SK-N-SH (cell line): ENCODE measurements around the gene MS4A4A. TPM values are rescaled to one million over a fixed set of nuclear protein-coding genes. Genes with fewer than 3 reads are reported as not detected.

Experiments used
- CTCF ChIA-PET: fragments of 300-600, 350-600 bp; formaldehyde crosslinking; extraction: SDS; loops from one replicate; lab custom pipeline; 2021; lab: Yijun Ruan, JAX
- POLR2A ChIA-PET: fragments of 350-600 bp; sonication (Branson Sonifier 250); formaldehyde crosslinking; extraction: SDS; loops from one replicate; lab custom pipeline; 2020; ENCODE audit warnings: antibody characterized with exemption, inconsistent platforms; lab: Yijun Ruan, JAX
- DNase-seq: peaks from one replicate; pipeline ENCODE4 v3.0.0; 2012
- H2AFZ ChIP-seq: fragments of 200-600 bp; sonication (generic); 2 replicates; pipeline ENCODE4 v1.8.1; 2016; ENCODE audit warnings: antibody characterized with exemption, mild to moderate bottlenecking, low read depth
- H3F3A ChIP-seq: fragments of 200-600 bp; sonication (generic); replicated peaks from 2 replicates; pipeline ENCODE3; 2016; ENCODE audit warnings: antibody characterized with exemption, mild to moderate bottlenecking; ENCODE audit not compliant: insufficient read depth
- H3K27ac ChIP-seq, 2 experiments: fragments of 200-500 bp in 1 of 2; fragments of 200-600 bp in 1 of 2; sonication (Bioruptor generic) in 1 of 2; sonication (generic), shearing (Covaris generic) in 1 of 2; 2 replicates each; pipeline versions ENCODE4 v1.5.1 to v1.6.1; 2014 to 2016; ENCODE audit warnings: low read depth in 2 of 2, inconsistent platforms in 1 of 2, low read length in 1 of 2, mild to moderate bottlenecking in 1 of 2, mixed read lengths in 1 of 2
- H3K27me3 ChIP-seq: fragments of 200-600 bp; sonication (generic), shearing (Covaris generic); 2 replicates; pipeline ENCODE4 v1.6.1; 2016; ENCODE audit warnings: mixed run types; ENCODE audit not compliant: insufficient read depth
- H3K36me3 ChIP-seq, 2 experiments: fragments of 200-500 bp in 1 of 2; fragments of 200-600 bp in 1 of 2; sonication (Bioruptor generic) in 1 of 2; sonication (generic) in 1 of 2; replicated peaks in 1 of 2; 2 replicates each; pipeline versions ENCODE3 to v1.5.1; 2014 to 2016; ENCODE audit warnings: low read length in 1 of 2, mild to moderate bottlenecking in 1 of 2; ENCODE audit not compliant: insufficient read depth in 2 of 2, control insufficient read depth in 1 of 2
- H3K4me1 ChIP-seq, 2 experiments: fragments of 200-500 bp in 1 of 2; fragments of 200-600 bp in 1 of 2; sonication (Bioruptor generic) in 1 of 2; sonication (generic), shearing (Covaris generic) in 1 of 2; 2 replicates each; pipeline versions ENCODE4 v1.5.1 to v1.6.1; 2014 to 2016; ENCODE audit warnings: low read depth in 1 of 2, low read length in 1 of 2, mixed run types in 1 of 2; ENCODE audit not compliant: insufficient read depth in 2 of 2, control insufficient read depth in 1 of 2
- H3K4me2 ChIP-seq: fragments of 200-600 bp; sonication (generic), shearing (Covaris generic); 2 replicates; pipeline ENCODE4 v1.6.1; 2017; ENCODE audit warnings: mixed run types
- H3K4me3 ChIP-seq, 2 experiments: fragments of 200-500 bp in 1 of 2; fragments of 200-600 bp in 1 of 2; sonication (Bioruptor generic) in 1 of 2; sonication (generic), shearing (Covaris generic) in 1 of 2; 2 replicates each; pipeline versions ENCODE4 v1.5.1 to v1.8.1; 2014 to 2016; ENCODE audit warnings: low read depth in 2 of 2, inconsistent platforms in 1 of 2, low read length in 1 of 2, mild to moderate bottlenecking in 1 of 2, mixed read lengths in 1 of 2, moderate library complexity in 1 of 2
- H3K79me2 ChIP-seq: fragments of 200-600 bp; sonication (generic); 2 replicates; pipeline ENCODE4 v1.8.1; 2017; ENCODE audit warnings: mild to moderate bottlenecking; ENCODE audit not compliant: insufficient read depth
- H3K9ac ChIP-seq: fragments of 200-600 bp; sonication (generic); 2 replicates; pipeline ENCODE4 v1.6.1; 2017; ENCODE audit warnings: mixed run types
- H3K9me2 ChIP-seq: fragments of 200-600 bp; sonication (generic); 2 replicates; pipeline ENCODE4 v1.6.1; 2017; ENCODE audit warnings: mixed run types
- H3K9me3 ChIP-seq: fragments of 200-600 bp; sonication (generic); 2 replicates; pipeline ENCODE4 v1.6.1; 2017; ENCODE audit warnings: mixed run types, mild to moderate bottlenecking, moderate library complexity
- H4K20me1 ChIP-seq: fragments of 200-600 bp; sonication (generic); 2 replicates; pipeline ENCODE4 v1.6.1; 2017; ENCODE audit warnings: mild to moderate bottlenecking, mixed run types; ENCODE audit not compliant: insufficient read depth
- CHD2 ChIP-seq: fragments of 150-350 bp; IDR thresholded peaks from 2 replicates; pipeline ENCODE4 v1.6.1; 2018; ENCODE audit warnings: low read length; ENCODE audit not compliant: partially characterized antibody
- EZH2phosphoT487 ChIP-seq: fragments of 200-600 bp; sonication (generic); IDR thresholded peaks from 2 replicates; pipeline ENCODE4 v1.6.1; 2017; ENCODE audit warnings: low read depth, mixed run types, mild to moderate bottlenecking, antibody characterized with exemption, moderate library complexity, borderline replicate concordance
- FOSL2 ChIP-seq: IDR thresholded peaks from 2 replicates; pipeline ENCODE4 v1.4.0; 2012; ENCODE audit warnings: low read depth, mild to moderate bottlenecking, moderate library complexity, borderline replicate concordance
- GABPA ChIP-seq: IDR thresholded peaks from 2 replicates; pipeline ENCODE4 v1.4.0; 2012; ENCODE audit warnings: low read depth, mild to moderate bottlenecking
- GATA2 ChIP-seq: sonication (generic); formaldehyde crosslinking; IDR thresholded peaks from 2 replicates; pipeline ENCODE4 v1.5.0; 2020; ENCODE audit warnings: mild to moderate bottlenecking, missing genetic modification reagents
- IRF3 ChIP-seq: fragments of 150-350 bp; IDR thresholded peaks from 2 replicates; pipeline ENCODE4 v1.6.1; 2016; ENCODE audit warnings: mild to moderate bottlenecking, low read depth, low read length
- JUND ChIP-seq: IDR thresholded peaks from 2 replicates; pipeline ENCODE4 v1.4.0; 2012
- NRF1 ChIP-seq: IDR thresholded peaks from 2 replicates; pipeline ENCODE4 v1.6.1; 2012; ENCODE audit warnings: low read depth, mild to moderate bottlenecking, low read length
- POLR2AphosphoS5 ChIP-seq: IDR thresholded peaks from 2 replicates; pipeline ENCODE4 v1.6.1; 2012; ENCODE audit warnings: low read depth, low read length
- RAD21 ChIP-seq: IDR thresholded peaks from 2 replicates; pipeline ENCODE4 v1.6.1; 2012; ENCODE audit warnings: mild to moderate bottlenecking, low read length
- RCOR1 ChIP-seq: fragments of 150-350 bp; IDR thresholded peaks from 2 replicates; pipeline ENCODE4 v1.6.1; 2017; ENCODE audit warnings: antibody characterized with exemption, low read length
- RXRA ChIP-seq: IDR thresholded peaks from 2 replicates; pipeline ENCODE4 v1.4.0; 2012; ENCODE audit warnings: low read depth, mild to moderate bottlenecking, borderline replicate concordance
- SMC3 ChIP-seq: IDR thresholded peaks from 2 replicates; pipeline ENCODE4 v1.6.1; 2012; ENCODE audit warnings: low read depth, low read length, improper control_type of control experiment
- TCF12 ChIP-seq: IDR thresholded peaks from 2 replicates; pipeline ENCODE4 v1.4.0; 2012
- TEAD4 ChIP-seq: IDR thresholded peaks from 2 replicates; pipeline ENCODE4 v1.4.0; 2012; ENCODE audit warnings: mild to moderate bottlenecking, borderline replicate concordance; ENCODE audit not compliant: insufficient read depth
- USF1 ChIP-seq: IDR thresholded peaks from 2 replicates; pipeline ENCODE4 v1.4.0; 2012; ENCODE audit warnings: low read depth, borderline replicate concordance
- YY1 ChIP-seq: IDR thresholded peaks from 2 replicates; pipeline ENCODE4 v1.4.0; 2012; ENCODE audit warnings: low read depth, mild to moderate bottlenecking
- WGBS: methylation state at CpG from one replicate; pipeline ENCODE4 v1.1.6; 2017; ENCODE audit warnings: low lambda C conversion rate; 5-methylcytosine and 5-hydroxymethylcytosine counted together
- polyA plus RNA-seq, 3 experiments: library from polyadenylated mRNA; depleted of rRNA; stranded (reverse); fragments of >200 nt; gene quantifications; 2 replicates each; pipeline ENCODE4 v1.2.3, GENCODE V29; 2012
- TF ChIP-seq, protein P1 (sequence below): fragments of 150-350 bp; IDR thresholded peaks from 2 replicates; pipeline ENCODE4 v1.6.1; 2017; ENCODE audit warnings: antibody characterized with exemption, low read length, low read depth, borderline replicate concordance
- TF ChIP-seq, protein P2 (sequence below): IDR thresholded peaks from 2 replicates; pipeline ENCODE4 v1.6.1; 2012; ENCODE audit warnings: mild to moderate bottlenecking, low read depth, low read length, moderate library complexity

Gene MS4A4A
- polyA plus RNA-seq, 1 of the 3 experiments (the other 2 are of a cell fraction) = not detected

GRCh38 chr11:60349990-60350389 is 69.5 kb downstream of the MS4A4A start:
- Histone ChIP-seq H2AFZ (no peak overlapping the region), H3K36me3 (no peaks in the 10 kb centered on the region), H3K4me2 (no peak overlapping the region), H3K79me2 (no peaks in the 10 kb centered on the region), H3K9me3 (no peaks in the 10 kb centered on the region), H3F3A (no peaks in the 10 kb centered on the region), H3K9me2 (no peaks in the 10 kb centered on the region), H3K4me3 (no peak overlapping the region), H3K27me3 (no peaks in the 10 kb centered on the region; the same call in 1 of the 2 replicates), H3K9ac (no peak overlapping the region), H3K27ac (no peak overlapping the region), H3K4me1 (no peaks in the 10 kb centered on the region), H4K20me1 (no peaks in the 10 kb centered on the region)
- 0% methylated on average over 1 of the region's 1 CpG for WGBS
- TF ChIP-seq TEAD4 (no peak), IRF3 (no peak), EZH2phosphoT487 (no peak), RCOR1 (no peak), YY1 (no peak), GATA2 (CRISPR knock-in tag) (no peak), POLR2AphosphoS5 (no peak), NRF1 (no peak), USF1 (no peak), RAD21 (no peak), SMC3 (no peak), CHD2 (no peak), RXRA (no peak)
- TF ChIP-seq, protein P1, sequence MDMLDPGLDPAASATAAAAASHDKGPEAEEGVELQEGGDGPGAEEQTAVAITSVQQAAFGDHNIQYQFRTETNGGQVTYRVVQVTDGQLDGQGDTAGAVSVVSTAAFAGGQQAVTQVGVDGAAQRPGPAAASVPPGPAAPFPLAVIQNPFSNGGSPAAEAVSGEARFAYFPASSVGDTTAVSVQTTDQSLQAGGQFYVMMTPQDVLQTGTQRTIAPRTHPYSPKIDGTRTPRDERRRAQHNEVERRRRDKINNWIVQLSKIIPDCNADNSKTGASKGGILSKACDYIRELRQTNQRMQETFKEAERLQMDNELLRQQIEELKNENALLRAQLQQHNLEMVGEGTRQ = no peak
- CTCF ChIA-PET = interaction anchor here (2.6 kb wide), 1 partner anchor 16 kb away, joined by 14 read pairs; no protein-coding TSS in a partner anchor
- POLR2A ChIA-PET = no interaction called here
- no peak for DNase-seq

DNA sequence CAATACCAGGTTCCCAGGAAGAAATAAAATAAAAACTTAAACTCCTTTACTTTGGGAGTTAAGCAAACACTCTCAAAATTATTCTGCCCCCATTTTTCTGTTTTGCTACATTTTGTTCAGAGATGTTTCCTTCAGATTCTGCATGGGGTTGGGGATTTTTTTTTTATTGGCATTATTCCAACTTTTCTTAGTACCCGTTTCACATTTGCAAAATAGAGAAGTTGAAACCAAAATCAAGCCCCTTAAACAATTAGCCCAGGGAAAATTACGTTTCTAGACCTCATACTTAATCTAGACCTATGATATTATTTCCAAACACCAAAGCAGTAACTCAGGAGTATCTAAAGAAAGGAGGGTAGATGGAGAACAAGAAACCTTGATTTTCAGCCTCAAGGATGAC is 77.3 kb downstream of the MS4A4A start:
- ChIA-PET POLR2A (no interaction called here), CTCF (no interaction called here)
- H3K9me2 ChIP-seq = no peaks in the 10 kb centered on the region
- H3K27me3 ChIP-seq = no peaks in the 10 kb centered on the region
- H3K79me2 ChIP-seq = no peaks in the 10 kb centered on the region
- no peaks in the 10 kb centered on the region for H3K9me3 ChIP-seq
- H3K4me3 ChIP-seq = no peak overlapping the region
- 1% methylated on average over 2 of the region's 2 CpGs for WGBS
- no peaks in the 10 kb centered on the region for H3K4me1 ChIP-seq
- no peak overlapping the region for H3K4me2 ChIP-seq
- no peak overlapping the region for H3K9ac ChIP-seq
- TF ChIP-seq, protein P2, sequence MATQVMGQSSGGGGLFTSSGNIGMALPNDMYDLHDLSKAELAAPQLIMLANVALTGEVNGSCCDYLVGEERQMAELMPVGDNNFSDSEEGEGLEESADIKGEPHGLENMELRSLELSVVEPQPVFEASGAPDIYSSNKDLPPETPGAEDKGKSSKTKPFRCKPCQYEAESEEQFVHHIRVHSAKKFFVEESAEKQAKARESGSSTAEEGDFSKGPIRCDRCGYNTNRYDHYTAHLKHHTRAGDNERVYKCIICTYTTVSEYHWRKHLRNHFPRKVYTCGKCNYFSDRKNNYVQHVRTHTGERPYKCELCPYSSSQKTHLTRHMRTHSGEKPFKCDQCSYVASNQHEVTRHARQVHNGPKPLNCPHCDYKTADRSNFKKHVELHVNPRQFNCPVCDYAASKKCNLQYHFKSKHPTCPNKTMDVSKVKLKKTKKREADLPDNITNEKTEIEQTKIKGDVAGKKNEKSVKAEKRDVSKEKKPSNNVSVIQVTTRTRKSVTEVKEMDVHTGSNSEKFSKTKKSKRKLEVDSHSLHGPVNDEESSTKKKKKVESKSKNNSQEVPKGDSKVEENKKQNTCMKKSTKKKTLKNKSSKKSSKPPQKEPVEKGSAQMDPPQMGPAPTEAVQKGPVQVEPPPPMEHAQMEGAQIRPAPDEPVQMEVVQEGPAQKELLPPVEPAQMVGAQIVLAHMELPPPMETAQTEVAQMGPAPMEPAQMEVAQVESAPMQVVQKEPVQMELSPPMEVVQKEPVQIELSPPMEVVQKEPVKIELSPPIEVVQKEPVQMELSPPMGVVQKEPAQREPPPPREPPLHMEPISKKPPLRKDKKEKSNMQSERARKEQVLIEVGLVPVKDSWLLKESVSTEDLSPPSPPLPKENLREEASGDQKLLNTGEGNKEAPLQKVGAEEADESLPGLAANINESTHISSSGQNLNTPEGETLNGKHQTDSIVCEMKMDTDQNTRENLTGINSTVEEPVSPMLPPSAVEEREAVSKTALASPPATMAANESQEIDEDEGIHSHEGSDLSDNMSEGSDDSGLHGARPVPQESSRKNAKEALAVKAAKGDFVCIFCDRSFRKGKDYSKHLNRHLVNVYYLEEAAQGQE = no peak
- no peak for TF ChIP-seq TCF12
- no peak for TF ChIP-seq FOSL2
- no peak for TF ChIP-seq USF1
- TF ChIP-seq JUND = no peak
- TF ChIP-seq RXRA = no peak
- TF ChIP-seq YY1 = no peak
- no peak for TF ChIP-seq GABPA
- TF ChIP-seq, protein P1 = no peak
- H3K27ac ChIP-seq = no peak overlapping the region
- no peak overlapping the region for H2AFZ ChIP-seq
- no peaks in the 10 kb centered on the region for H3F3A ChIP-seq
- H4K20me1 ChIP-seq = no peaks in the 10 kb centered on the region
- H3K36me3 ChIP-seq = no peaks in the 10 kb centered on the region
- no peak for DNase-seq
